ENCODE data around the gene SDF4.

DNA sequence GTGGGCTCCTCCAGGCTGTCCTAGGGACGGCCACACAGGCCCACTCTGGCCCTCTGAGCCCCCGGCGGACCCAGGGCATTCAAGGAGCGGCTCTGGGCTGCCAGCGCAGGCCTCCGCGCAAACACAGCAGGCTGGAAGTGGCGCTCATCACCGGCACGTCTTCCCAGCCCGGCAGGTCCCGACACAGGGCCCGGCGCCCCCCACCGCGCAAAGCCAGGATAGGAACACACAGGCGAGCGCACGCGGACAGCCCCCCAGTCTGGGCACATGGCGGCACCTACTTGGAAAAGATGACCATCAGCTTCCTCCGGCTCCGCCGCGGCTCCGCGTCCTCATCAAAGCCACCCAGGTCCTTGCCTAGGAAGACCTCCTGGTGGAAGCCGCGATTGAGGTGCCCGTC is 3.6 kb downstream of the SDF4 start:
- TF ChIP-seq POLR2A (IDR thresholded peaks at IDR 0.05) = no peak
- TF ChIP-seq, protein P1, sequence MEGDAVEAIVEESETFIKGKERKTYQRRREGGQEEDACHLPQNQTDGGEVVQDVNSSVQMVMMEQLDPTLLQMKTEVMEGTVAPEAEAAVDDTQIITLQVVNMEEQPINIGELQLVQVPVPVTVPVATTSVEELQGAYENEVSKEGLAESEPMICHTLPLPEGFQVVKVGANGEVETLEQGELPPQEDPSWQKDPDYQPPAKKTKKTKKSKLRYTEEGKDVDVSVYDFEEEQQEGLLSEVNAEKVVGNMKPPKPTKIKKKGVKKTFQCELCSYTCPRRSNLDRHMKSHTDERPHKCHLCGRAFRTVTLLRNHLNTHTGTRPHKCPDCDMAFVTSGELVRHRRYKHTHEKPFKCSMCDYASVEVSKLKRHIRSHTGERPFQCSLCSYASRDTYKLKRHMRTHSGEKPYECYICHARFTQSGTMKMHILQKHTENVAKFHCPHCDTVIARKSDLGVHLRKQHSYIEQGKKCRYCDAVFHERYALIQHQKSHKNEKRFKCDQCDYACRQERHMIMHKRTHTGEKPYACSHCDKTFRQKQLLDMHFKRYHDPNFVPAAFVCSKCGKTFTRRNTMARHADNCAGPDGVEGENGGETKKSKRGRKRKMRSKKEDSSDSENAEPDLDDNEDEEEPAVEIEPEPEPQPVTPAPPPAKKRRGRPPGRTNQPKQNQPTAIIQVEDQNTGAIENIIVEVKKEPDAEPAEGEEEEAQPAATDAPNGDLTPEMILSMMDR (IDR thresholded peaks at IDR 0.05) = no peak

All from lower leg skin (tissue), 3 donors.